ENCODE measurements around the gene ETV6.

DNA sequence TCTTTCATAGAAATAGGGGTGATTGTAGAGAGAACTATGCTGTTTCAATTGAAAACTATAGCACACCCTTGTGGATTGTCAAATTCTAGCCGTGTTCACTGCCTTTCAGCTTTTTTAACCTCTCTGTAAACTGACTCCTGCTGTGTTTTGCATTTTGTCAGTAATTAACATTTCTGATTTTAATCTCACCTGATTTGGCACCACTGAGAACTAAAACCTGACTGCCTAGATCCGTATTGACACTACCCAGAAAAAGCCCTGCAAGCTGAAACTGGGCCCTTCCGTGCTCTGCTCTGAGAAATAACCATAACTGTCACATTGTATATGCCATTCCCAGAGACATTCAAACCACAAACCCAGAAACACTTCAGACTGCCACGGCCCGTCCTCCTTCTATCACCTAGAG, 26.6 kb upstream of the ETV6 start:
- TF ChIP-seq, protein P1, sequence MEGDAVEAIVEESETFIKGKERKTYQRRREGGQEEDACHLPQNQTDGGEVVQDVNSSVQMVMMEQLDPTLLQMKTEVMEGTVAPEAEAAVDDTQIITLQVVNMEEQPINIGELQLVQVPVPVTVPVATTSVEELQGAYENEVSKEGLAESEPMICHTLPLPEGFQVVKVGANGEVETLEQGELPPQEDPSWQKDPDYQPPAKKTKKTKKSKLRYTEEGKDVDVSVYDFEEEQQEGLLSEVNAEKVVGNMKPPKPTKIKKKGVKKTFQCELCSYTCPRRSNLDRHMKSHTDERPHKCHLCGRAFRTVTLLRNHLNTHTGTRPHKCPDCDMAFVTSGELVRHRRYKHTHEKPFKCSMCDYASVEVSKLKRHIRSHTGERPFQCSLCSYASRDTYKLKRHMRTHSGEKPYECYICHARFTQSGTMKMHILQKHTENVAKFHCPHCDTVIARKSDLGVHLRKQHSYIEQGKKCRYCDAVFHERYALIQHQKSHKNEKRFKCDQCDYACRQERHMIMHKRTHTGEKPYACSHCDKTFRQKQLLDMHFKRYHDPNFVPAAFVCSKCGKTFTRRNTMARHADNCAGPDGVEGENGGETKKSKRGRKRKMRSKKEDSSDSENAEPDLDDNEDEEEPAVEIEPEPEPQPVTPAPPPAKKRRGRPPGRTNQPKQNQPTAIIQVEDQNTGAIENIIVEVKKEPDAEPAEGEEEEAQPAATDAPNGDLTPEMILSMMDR (IDR thresholded peaks at IDR 0.05): peak in 2 of 7 experiments; percentile 22 to 23
- TF ChIP-seq POLR2A (IDR thresholded peaks at IDR 0.05): no peak
